Measurements from ENCODE around the gene ATG16L2. TPM values are rescaled to one million over a fixed set of nuclear protein-coding genes. Genes with fewer than 3 reads are reported as not detected.
"Not testable (repeated sequence)": the region's sequence is repeated elsewhere in the genome, so short reads cannot be mapped to it uniquely, and the experiment has no call there.

The ATG16L2 gene
- total RNA-seq, 2 experiments from 2014 or later = 104 to 105 TPM

DNA sequence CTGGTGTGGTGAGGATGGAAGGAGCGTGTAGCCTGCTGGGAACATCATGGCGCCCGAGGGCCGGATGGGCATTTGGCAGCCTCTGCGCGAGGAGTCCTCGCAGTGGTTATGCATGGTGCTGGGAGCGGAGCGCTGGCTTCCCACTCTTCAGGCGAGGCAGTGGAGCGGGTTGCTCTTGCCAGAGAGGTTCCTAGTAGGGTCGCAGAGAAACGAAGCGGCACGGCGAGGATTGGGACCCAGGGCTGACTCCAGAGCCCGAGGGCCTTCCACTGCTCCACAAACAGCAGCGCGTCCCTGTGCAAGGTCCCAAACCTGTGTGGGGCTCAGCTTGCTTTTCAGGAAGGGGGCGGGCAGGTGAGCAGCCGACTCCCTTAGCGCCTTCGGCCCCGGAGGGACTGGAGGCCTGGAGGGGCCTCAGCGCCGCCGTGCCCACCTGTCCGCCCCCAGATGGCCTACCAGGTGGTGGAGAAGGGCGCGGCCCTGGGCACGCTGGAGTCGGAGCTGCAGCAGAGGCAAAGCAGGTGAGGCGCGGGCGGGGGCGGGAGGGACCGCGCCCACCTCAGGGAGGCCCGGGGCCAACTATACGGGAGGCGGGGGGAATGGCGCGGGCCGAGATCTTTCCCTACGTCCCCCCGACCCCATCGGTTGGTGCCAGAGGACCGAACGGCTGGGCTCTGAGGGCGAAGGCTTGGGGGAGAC is 7.2 kb downstream of the ATG16L2 start:
- Mint-ChIP-seq H3K9me3 (ENCODE audit: insufficient read depth) (no peaks in the 10 kb centered on the region), H3K27ac (peak overlapping the region; percentile 20), H3K4me3 (no peak overlapping the region), H3K36me3 (ENCODE audit: low read depth) (peaks cover 64% of the 10 kb centered on the region), H3K27me3 (ENCODE audit: low read depth) (no peaks in the 10 kb centered on the region), H3K4me1 (ENCODE audit: low read depth) (peaks cover 33% of the 10 kb centered on the region)
- DNase-seq = no peak
- ATAC-seq = no peak
- POLR2A ChIA-PET = interaction anchor here (0.7 kb wide), 1 partner anchor 10 kb away, joined by 3 read pairs; no protein-coding TSS in a partner anchor
- CTCF ChIA-PET = interaction anchor here (1.0 kb wide), 1 partner anchor 10 kb away, joined by 3 read pairs; no protein-coding TSS in a partner anchor

DNA sequence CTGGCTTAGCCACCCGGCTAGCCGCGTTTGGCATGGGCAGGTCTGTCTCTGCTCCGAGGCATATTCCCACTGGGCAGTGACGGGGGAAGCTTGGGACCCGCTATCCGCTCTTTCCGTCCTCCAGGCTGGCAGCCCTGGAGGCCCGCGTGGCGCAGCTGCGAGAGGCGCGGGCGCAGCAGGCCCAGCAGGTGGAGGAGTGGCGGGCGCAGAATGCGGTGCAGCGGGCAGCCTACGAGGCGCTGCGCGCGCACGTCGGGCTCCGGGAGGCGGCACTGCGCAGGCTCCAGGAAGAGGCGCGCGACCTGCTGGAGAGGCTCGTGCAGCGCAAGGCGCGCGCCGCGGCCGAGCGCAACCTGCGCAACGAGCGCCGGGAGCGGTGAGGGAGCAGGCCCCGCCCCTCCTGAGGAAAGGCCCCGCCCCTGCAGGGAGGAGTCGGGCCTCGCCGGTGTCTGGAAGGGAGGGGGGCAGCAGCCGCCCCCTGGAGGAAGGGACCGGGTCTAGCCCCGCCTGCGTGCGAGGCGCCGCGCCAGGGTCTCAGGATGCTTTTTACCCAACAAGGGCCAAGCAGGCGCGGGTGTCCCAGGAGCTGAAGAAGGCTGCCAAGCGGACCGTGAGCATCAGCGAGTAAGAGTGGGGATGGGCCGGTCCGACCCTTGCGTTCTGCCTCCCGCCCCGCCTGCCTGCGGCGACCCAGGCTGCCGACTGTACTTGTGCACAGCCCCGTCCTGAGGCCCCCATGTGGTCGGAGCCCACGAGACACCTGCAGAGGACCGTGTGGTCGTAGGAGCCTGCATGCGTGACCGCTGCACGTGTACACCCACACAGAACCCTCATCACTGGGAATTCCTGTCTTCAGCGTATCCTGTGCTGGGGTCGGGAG is 7.9 kb downstream of the ATG16L2 start:
- no peaks in the 10 kb centered on the region for H3K27me3 Mint-ChIP-seq (ENCODE audit: low read depth)
- no peaks in the 10 kb centered on the region for H3K9me3 Mint-ChIP-seq (ENCODE audit: insufficient read depth)
- ATAC-seq (peak; percentile 82), DNase-seq (peak; percentile 82)
- no peak overlapping the region for H3K27ac Mint-ChIP-seq
- H3K4me1 Mint-ChIP-seq (ENCODE audit: low read depth) = peaks cover 32% of the 10 kb centered on the region
- ChIA-PET CTCF (interaction anchor here (1.0 kb wide), 1 partner anchor 9 kb away, joined by 3 read pairs; no protein-coding TSS in a partner anchor), POLR2A (interaction anchor here (0.7 to 0.8 kb wide), 2 partner anchors 10 to 12 kb away, joined by 3 read pairs; no protein-coding TSS in a partner anchor)
- H3K36me3 Mint-ChIP-seq (ENCODE audit: low read depth) = peaks cover 64% of the 10 kb centered on the region
- no peak overlapping the region for H3K4me3 Mint-ChIP-seq

DNA sequence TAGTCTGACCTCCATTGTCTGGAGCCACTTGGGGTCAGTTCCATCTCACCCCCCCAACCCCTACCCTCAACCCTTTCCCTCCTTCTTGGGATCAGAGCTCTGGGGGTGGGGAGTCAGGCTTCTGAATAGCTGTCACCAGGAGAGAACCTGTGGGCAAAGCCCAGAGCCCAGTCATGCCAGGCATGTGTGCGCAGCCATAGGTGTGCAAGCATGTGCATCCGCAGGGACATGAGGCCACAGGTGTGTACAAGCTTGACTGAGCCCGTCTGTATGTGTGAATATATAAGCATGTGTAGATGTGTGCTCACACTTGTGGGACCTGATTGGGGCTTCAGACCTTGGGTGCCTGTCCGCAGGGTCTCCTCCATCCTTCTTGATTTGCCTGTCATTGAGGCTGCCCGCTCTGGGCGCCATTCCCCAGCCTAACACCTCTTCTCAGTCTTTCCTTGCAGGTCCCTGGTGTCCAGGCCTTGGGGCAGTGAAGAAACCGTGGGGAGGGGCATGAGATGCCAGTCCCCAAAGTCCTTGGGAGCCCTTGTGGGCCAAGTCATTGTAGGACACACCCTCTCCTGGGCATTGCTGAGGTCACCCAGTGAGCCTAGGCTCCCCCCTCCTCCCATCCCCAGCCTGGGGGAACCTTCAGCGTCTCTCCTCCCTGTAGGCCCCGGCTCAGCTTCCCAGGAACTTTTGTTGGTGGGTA is 9.0 kb downstream of the ATG16L2 start:
- POLR2A ChIA-PET = interaction anchor here (0.8 kb wide), 1 partner anchor 13 kb away, joined by 3 read pairs; no protein-coding TSS in a partner anchor
- peak overlapping the region; percentile 25 for H3K27ac Mint-ChIP-seq

DNA sequence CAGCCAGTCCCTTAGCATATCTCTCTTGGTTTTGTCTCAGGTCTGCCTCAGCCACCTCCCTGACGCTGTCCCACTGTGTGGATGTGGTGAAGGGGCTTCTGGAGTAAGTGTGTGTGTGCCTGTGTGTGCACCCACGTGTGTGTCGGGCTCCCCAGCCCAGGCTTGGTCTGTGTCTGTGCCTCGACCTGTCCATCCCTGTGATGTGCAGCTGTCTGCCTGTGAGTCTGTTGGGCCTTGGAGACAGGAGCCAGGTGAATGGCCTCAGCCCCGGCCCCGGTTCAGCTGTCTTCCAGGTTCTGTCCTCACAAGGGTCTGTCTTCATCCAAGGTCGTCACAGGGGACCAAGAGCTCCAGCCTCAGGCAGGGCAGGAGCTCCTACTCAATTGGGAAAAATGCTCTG is 9.8 kb downstream of the ATG16L2 start:
- H3K9me3 Mint-ChIP-seq (ENCODE audit: insufficient read depth) = no peaks in the 10 kb centered on the region
- peak overlapping the region; percentile 39 for H3K27ac Mint-ChIP-seq
- H3K4me3 Mint-ChIP-seq = no peak overlapping the region
- DNase-seq (no peak), ATAC-seq (no peak)
- ChIA-PET CTCF (no interaction called here), POLR2A (no interaction called here)
- H3K27me3 Mint-ChIP-seq (ENCODE audit: low read depth) = no peaks in the 10 kb centered on the region
- H3K36me3 Mint-ChIP-seq (ENCODE audit: low read depth) = peaks cover 55% of the 10 kb centered on the region
- H3K4me1 Mint-ChIP-seq (ENCODE audit: low read depth) = peaks cover 36% of the 10 kb centered on the region

More for the DNA sequence above, 9.0 kb downstream of the ATG16L2 start:
- H3K4me1 Mint-ChIP-seq (ENCODE audit: low read depth) = peaks cover 37% of the 10 kb centered on the region
- H3K4me3 Mint-ChIP-seq = no peak overlapping the region
- H3K27me3 Mint-ChIP-seq (ENCODE audit: low read depth) = no peaks in the 10 kb centered on the region
- DNase-seq (no peak), ATAC-seq (no peak)
- CTCF ChIA-PET = no interaction called here
- H3K36me3 Mint-ChIP-seq (ENCODE audit: low read depth) = peaks cover 57% of the 10 kb centered on the region
- no peaks in the 10 kb centered on the region for H3K9me3 Mint-ChIP-seq (ENCODE audit: insufficient read depth)

DNA sequence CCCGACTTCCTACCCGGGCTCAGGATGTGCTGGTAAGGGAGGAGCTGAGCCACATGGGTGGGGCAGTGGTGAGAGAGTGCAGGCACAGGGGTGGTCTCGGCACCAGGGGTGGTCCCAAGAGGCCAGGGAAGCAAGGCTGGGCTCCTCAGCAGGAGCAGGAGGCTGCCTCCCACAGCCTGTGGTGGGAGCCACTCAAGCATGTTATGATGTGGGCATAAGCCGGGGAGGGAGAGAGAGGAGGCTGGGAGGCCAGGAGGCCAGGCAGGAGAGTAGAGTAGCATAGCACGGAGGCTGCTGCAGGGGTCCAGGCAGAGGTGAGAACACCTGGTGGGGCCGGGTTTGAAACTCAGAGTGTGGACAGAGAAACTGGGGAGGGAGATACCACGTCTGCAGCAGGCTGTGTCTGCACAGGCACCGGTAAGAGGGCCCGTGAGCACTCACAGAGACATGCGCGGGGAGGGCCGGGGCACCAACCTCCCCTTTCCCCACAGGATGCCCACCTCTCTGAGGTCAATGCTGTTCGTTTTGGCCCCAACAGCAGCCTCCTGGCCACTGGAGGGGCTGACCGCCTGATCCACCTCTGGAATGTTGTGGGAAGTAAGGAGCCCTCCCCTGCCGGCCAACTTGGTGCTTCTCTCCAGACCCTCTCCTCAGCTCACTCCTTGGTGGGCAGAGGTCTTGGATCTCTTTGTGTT is 10.7 kb downstream of the ATG16L2 start:
- DNase-seq (no peak), ATAC-seq (no peak)
- Mint-ChIP-seq H3K36me3 (ENCODE audit: low read depth) (peaks cover 56% of the 10 kb centered on the region), H3K4me1 (ENCODE audit: low read depth) (peaks cover 34% of the 10 kb centered on the region), H3K9me3 (ENCODE audit: insufficient read depth) (no peaks in the 10 kb centered on the region), H3K27ac (peak overlapping the region; percentile 35), H3K27me3 (ENCODE audit: low read depth) (no peaks in the 10 kb centered on the region), H3K4me3 (no peak overlapping the region)
- ChIA-PET POLR2A (no interaction called here), CTCF (no interaction called here)

DNA sequence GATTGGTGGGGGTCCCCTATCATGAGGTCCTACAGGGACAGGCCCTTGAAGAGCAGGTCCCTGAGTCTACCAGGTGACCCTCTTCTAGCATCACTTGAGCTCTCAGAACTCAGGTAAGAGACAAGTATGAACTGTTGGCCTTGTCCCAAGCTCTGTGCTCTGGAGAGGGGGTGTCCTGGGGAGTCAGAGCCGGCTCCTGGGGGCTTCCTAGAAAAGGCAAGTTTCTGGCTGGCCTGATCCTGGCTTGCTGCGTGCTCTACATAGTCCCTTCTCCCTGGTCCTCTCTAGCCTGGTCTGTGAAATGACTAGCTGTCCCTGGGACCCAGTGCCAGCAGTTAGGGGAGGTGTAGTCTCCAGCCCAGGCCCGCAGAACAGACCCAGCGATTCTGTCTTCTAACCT is 11.4 kb downstream of the ATG16L2 start:
- Mint-ChIP-seq H3K36me3 (ENCODE audit: low read depth) (peaks cover 55% of the 10 kb centered on the region), H3K4me3 (no peak overlapping the region), H3K27ac (no peak overlapping the region), H3K9me3 (ENCODE audit: insufficient read depth) (no peaks in the 10 kb centered on the region), H3K4me1 (ENCODE audit: low read depth) (peaks cover 34% of the 10 kb centered on the region), H3K27me3 (ENCODE audit: low read depth) (no peaks in the 10 kb centered on the region)
- ATAC-seq (no peak), DNase-seq (no peak)
- CTCF ChIA-PET = no interaction called here
- POLR2A ChIA-PET = no interaction called here

DNA sequence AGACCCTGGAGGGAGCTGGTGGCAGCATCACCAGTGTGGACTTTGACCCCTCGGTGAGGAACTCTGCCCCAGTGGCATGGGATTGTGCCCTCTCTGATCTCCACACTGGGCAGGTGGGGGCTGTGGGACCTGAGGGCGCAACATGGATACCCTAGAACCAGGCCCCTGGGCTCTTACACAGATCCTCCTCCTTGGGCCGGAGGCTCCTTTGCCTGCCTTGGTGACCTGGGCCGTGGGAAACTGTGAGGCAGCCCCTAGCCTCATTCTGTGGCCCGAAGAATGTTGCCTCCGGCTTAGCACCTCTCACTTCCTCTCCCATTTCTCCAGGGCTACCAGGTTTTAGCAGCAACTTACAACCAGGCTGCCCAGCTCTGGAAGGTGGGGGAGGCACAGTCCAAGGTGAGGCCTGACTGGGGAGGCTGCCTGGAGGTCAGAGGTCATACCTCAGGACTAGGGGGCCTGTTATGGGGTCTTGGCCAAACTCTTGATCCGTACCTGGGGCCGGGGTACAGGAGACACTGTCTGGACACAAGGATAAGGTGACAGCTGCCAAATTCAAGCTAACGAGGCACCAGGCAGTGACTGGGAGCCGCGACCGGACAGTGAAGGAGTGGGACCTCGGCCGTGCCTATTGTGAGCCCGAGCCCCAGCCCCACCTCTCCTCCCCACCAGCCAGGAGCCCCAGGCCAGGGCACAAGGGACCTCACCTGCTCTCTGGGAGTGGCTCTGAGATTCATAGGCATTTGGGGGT is 12.2 kb downstream of the ATG16L2 start:
- ChIA-PET CTCF (no interaction called here), POLR2A (no interaction called here)
- Mint-ChIP-seq H3K4me1 (ENCODE audit: low read depth) (peaks cover 29% of the 10 kb centered on the region), H3K9me3 (ENCODE audit: insufficient read depth) (no peaks in the 10 kb centered on the region), H3K36me3 (ENCODE audit: low read depth) (peaks cover 54% of the 10 kb centered on the region), H3K27me3 (ENCODE audit: low read depth) (no peaks in the 10 kb centered on the region), H3K4me3 (no peak overlapping the region), H3K27ac (no peak overlapping the region)
- ATAC-seq (no peak), DNase-seq (no peak)

DNA sequence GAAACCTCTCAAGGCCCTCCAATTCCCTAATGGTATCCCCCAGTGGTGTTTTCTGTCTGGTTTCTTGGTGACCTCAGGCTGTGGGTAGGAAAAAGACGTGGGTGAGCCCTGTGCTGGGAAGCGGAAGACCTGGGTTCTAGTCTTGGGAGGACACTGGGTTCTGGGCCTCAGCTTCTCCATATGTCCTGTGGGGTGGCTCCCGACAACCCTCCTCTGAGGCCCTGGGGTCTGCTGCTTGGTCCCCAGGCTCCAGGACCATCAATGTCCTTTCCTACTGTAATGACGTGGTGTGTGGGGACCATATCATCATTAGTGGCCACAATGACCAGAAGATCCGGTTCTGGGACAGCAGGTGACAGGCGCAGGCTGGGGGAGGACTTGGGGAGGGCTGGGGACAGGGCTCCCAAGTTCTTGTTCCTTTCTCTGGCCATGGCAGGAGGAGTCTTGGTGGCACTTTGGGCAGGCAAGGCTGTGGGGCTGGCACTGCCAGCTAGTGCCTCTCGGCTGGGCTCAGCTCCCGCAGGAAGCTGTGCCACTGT is 12.8 kb downstream of the ATG16L2 start:
- H3K27me3 Mint-ChIP-seq (ENCODE audit: low read depth) = no peaks in the 10 kb centered on the region
- CTCF ChIA-PET = interaction anchor here (1.1 to 2.0 kb wide), 6 partner anchors 12 to 351 kb away, joined by 3 to 12 read pairs (median 8); partner anchors contain the start of genes ATG16L2 and STARD10
- H3K36me3 Mint-ChIP-seq (ENCODE audit: low read depth) = peaks cover 60% of the 10 kb centered on the region
- H3K4me3 Mint-ChIP-seq = no peak overlapping the region
- peaks cover 26% of the 10 kb centered on the region for H3K4me1 Mint-ChIP-seq (ENCODE audit: low read depth)
- no peak overlapping the region for H3K27ac Mint-ChIP-seq
- DNase-seq (no peak), ATAC-seq (no peak)
- POLR2A ChIA-PET = interaction anchor here (0.5 to 1.3 kb wide), 2 partner anchors 12 to 25 kb away, joined by 3 to 6 read pairs; no protein-coding TSS in a partner anchor
- H3K9me3 Mint-ChIP-seq (ENCODE audit: insufficient read depth) = no peaks in the 10 kb centered on the region

DNA sequence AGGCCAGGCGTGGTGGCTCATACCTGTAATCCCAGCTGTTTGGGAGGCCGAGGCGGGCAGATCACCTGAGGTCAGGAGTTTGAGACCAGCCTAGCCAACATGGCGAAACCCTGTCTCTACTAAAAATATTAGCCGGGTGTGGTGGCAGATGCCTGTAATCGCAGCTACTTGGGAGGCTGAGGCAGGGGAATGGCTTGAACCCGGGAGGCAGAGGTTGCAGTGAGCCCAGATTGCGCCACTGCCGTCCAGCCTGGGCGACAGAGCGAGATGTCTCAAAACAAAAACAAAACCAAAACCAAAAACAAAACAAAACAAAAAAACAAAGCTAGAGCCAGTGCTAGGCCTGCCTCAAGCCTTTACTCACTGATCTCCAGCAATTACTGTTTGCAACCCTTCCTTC is 13.4 kb downstream of the ATG16L2 start:
- ATAC-seq; H3K27me3 Mint-ChIP-seq (ENCODE audit: low read depth); H3K9me3 Mint-ChIP-seq (ENCODE audit: insufficient read depth); DNase-seq; H3K4me3 Mint-ChIP-seq: not testable (repeated sequence)
- Mint-ChIP-seq H3K36me3 (ENCODE audit: low read depth) (peaks cover 61% of the 10 kb centered on the region), H3K4me1 (ENCODE audit: low read depth) (peaks cover 24% of the 10 kb centered on the region), H3K27ac (peak overlapping the region; percentile 22)
- ChIA-PET POLR2A (interaction anchor here (1.3 kb wide), 1 partner anchor 12 kb away, joined by 6 read pairs; no protein-coding TSS in a partner anchor), CTCF (interaction anchor here (1.1 to 2.0 kb wide), 7 partner anchors 12 to 350 kb away, joined by 3 to 12 read pairs (median 7); partner anchors contain the start of genes ATG16L2, FCHSD2 and STARD10)

DNA sequence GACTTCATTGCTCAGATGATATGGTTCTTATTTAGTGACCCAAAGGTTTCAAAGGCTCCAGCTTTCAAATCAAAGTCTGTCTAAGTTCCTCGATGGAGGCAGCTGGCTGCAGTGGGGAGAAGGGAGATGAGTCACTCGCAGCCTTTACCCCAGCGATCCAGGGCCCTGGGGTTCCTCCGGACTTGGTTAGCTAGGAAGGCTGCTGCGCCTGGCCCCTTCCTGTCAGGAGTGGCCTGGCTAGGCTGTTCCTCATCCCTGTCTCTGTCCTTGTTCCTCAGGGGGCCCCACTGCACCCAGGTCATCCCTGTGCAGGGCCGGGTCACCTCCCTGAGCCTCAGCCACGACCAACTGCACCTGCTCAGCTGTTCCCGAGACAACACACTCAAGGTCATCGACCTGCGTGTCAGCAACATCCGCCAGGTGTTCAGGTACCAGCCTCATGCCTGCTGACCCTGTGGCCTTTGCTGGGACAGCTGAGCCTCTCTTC is 13.9 kb downstream of the ATG16L2 start:
- no peak for DNase-seq
- Mint-ChIP-seq H3K36me3 (ENCODE audit: low read depth) (peaks cover 61% of the 10 kb centered on the region), H3K9me3 (ENCODE audit: insufficient read depth) (no peaks in the 10 kb centered on the region), H3K4me3 (no peak overlapping the region), H3K27ac (peak overlapping the region; percentile 22), H3K27me3 (ENCODE audit: low read depth) (no peaks in the 10 kb centered on the region), H3K4me1 (ENCODE audit: low read depth) (peaks cover 24% of the 10 kb centered on the region)
- CTCF ChIA-PET = interaction anchor here (1.1 to 2.0 kb wide), 7 partner anchors 13 to 350 kb away, joined by 3 to 12 read pairs (median 7); partner anchors contain the start of genes ATG16L2, FCHSD2 and STARD10
- ATAC-seq = no peak
- POLR2A ChIA-PET = interaction anchor here (1.3 kb wide), 1 partner anchor 13 kb away, joined by 6 read pairs; no protein-coding TSS in a partner anchor
